ENCODE data around the gene ABTB2. TPM values are rescaled to one million over a fixed set of nuclear protein-coding genes. Genes with fewer than 3 reads are reported as not detected.

Gene ABTB2
- total RNA-seq, 1 donor, result 5.1 TPM

DNA sequence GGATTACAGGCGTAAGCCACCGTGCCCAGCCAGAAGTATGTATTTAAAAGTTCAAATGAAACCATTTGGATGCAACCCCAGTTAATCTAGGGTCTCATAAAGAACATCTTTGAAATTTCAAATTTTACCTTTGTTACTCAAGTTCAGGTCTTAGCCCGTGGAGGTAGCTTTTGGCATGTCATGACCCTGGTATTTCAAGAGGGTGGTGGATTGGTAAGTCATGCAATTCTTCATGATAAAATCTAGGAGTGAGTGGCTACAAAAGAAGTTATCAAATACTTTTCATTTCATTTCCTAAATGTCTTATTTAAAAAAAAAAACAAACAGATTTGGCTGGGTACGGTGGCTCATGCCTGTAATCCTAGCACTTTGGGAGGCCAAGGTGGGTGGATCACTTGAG, 80.6 kb downstream of the ABTB2 start:
- Histone ChIP-seq H3K9me3 (ENCODE audit: low read depth, low read length) (no peaks in the 10 kb centered on the region), H4K20me1 (ENCODE audit: insufficient read depth, low read length) (peaks cover 2% of the 10 kb centered on the region), H3K27me3 (ENCODE audit: insufficient read depth, low read length) (no peaks in the 10 kb centered on the region), H3K4me3 (ENCODE audit: insufficient read depth, low read length) (no peak overlapping the region), H2AFZ (ENCODE audit: low read length) (no peak overlapping the region), H3K27ac (ENCODE audit: low read depth, low read length) (no peak overlapping the region), H3K4me2 (ENCODE audit: insufficient read depth, low read length) (no peak overlapping the region), H3K36me3 (ENCODE audit: insufficient read depth, low read length) (no peaks in the 10 kb centered on the region), H3K4me1 (ENCODE audit: insufficient read depth, low read length) (peaks cover 14% of the 10 kb centered on the region), H3K79me2 (ENCODE audit: insufficient read depth, low read length) (no peaks in the 10 kb centered on the region)
- TF ChIP-seq, protein P1, sequence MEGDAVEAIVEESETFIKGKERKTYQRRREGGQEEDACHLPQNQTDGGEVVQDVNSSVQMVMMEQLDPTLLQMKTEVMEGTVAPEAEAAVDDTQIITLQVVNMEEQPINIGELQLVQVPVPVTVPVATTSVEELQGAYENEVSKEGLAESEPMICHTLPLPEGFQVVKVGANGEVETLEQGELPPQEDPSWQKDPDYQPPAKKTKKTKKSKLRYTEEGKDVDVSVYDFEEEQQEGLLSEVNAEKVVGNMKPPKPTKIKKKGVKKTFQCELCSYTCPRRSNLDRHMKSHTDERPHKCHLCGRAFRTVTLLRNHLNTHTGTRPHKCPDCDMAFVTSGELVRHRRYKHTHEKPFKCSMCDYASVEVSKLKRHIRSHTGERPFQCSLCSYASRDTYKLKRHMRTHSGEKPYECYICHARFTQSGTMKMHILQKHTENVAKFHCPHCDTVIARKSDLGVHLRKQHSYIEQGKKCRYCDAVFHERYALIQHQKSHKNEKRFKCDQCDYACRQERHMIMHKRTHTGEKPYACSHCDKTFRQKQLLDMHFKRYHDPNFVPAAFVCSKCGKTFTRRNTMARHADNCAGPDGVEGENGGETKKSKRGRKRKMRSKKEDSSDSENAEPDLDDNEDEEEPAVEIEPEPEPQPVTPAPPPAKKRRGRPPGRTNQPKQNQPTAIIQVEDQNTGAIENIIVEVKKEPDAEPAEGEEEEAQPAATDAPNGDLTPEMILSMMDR (IDR thresholded peaks at IDR 0.05; ENCODE audit: extremely low read depth, low read depth, low read length), result no peak
- no peak for DNase-seq (ENCODE audit: insufficient read length, low spot score, missing footprints)

DNA sequence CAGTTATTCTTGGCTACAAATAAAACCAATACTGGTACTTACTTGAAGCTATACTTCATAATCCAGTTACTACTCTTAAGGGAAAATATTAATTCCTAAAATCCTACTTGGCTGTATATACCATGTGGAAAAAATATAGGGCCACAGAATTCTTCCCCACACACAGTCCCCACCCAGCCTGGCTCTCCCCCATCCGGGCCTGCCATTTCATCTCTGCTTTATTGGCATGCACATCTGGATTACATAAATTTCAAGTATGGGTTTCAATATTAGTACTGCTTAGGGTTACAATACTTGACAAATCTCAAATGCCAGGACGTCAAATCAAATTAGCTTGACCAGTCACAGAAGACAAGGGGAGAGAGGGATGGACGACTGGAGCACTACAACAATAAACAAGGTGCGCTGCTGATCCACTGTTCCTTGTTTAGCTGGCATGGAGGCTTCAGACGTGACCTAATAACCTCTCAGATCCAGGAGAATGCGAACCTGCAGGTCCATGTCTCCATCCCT, 81.4 kb downstream of the ABTB2 start:
- H3K4me1 ChIP-seq (ENCODE audit: insufficient read depth, low read length), result peaks cover 14% of the 10 kb centered on the region
- no peak for DNase-seq (ENCODE audit: insufficient read length, low spot score, missing footprints)
- no peak overlapping the region for H3K4me2 ChIP-seq (ENCODE audit: insufficient read depth, low read length)
- H3K79me2 ChIP-seq (ENCODE audit: insufficient read depth, low read length), result no peaks in the 10 kb centered on the region
- H3K27me3 ChIP-seq (ENCODE audit: insufficient read depth, low read length), result no peaks in the 10 kb centered on the region
- H2AFZ ChIP-seq (ENCODE audit: low read length), result no peak overlapping the region
- H4K20me1 ChIP-seq (ENCODE audit: insufficient read depth, low read length), result peaks cover 2% of the 10 kb centered on the region
- no peaks in the 10 kb centered on the region for H3K36me3 ChIP-seq (ENCODE audit: insufficient read depth, low read length)
- TF ChIP-seq, protein P1 (IDR thresholded peaks at IDR 0.05; ENCODE audit: extremely low read depth, low read depth, low read length), result no peak
- no peak overlapping the region for H3K27ac ChIP-seq (ENCODE audit: low read depth, low read length)
- no peaks in the 10 kb centered on the region for H3K9me3 ChIP-seq (ENCODE audit: low read depth, low read length)
- H3K4me3 ChIP-seq (ENCODE audit: insufficient read depth, low read length), result no peak overlapping the region

DNA sequence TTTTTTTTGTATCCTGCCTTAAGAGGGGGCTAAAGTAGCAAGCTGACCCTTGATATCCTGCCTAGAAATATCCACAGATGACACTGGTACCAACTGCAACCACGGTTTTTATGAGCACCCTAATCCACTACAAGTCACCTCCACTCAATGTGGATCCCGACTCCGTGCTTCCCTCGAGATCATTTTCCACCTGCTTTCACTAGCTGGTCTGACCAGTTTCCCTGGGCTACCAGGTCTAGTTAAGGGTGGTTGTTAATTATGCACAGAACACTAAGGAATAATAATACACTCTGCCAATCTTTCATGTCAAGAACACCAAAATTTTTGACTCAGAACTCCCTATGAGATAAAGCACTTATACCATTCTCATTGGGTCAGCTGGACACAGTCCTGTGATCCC, 82.3 kb downstream of the ABTB2 start:
- Histone ChIP-seq H4K20me1 (ENCODE audit: insufficient read depth, low read length) (peaks cover 2% of the 10 kb centered on the region), H3K36me3 (ENCODE audit: insufficient read depth, low read length) (no peaks in the 10 kb centered on the region), H3K9me3 (ENCODE audit: low read depth, low read length) (no peaks in the 10 kb centered on the region), H3K27me3 (ENCODE audit: insufficient read depth, low read length) (no peaks in the 10 kb centered on the region), H3K4me2 (ENCODE audit: insufficient read depth, low read length) (no peak overlapping the region), H3K4me3 (ENCODE audit: insufficient read depth, low read length) (no peak overlapping the region), H2AFZ (ENCODE audit: low read length) (peak overlapping the region; percentile 96), H3K4me1 (ENCODE audit: insufficient read depth, low read length) (peaks cover 14% of the 10 kb centered on the region), H3K79me2 (ENCODE audit: insufficient read depth, low read length) (no peaks in the 10 kb centered on the region), H3K27ac (ENCODE audit: low read depth, low read length) (peak overlapping the region; percentile 85)
- no peak for DNase-seq (ENCODE audit: insufficient read length, low spot score, missing footprints)
- TF ChIP-seq, protein P1 (IDR thresholded peaks at IDR 0.05; ENCODE audit: extremely low read depth, low read depth, low read length), result no peak

DNA sequence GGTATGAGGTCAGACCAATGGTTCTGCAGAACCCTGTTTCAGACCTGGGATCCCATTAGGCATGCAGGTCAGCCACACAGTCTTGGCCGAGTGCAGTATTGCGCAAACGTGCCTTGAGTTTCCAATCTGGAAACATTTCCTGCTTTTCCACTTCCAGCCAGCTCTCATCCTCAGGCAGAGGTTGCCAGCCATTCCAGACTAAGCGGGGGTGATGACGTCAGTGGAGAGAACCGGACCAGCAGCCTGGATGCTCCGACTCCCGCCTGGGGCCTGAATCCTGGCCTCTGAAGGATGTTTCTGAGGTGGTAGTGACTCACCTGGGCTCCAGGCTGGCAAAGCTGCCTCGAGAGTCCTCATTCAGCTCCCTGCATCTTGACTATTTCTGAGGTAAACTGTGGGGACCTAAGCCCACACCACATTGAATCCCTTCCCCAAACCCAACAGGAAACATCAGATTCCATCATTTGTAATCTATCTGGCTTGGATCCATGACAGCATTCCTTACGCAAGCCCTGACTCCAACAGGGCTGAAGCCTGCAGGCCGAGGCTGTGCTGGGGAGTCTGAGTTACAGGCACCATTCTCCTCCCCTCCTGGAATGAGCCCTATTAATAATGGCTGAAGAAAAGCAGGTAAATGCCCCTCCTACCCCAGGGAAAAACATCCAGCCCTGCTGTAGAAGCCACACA, 83.0 kb downstream of the ABTB2 start:
- Histone ChIP-seq H3K4me3 (ENCODE audit: insufficient read depth, low read length) (peak overlapping the region; percentile 41), H3K4me1 (ENCODE audit: insufficient read depth, low read length) (peaks cover 14% of the 10 kb centered on the region), H2AFZ (ENCODE audit: low read length) (peak overlapping the region; percentile 96), H4K20me1 (ENCODE audit: insufficient read depth, low read length) (no peaks in the 10 kb centered on the region), H3K4me2 (ENCODE audit: insufficient read depth, low read length) (peak overlapping the region; percentile 58), H3K27ac (ENCODE audit: low read depth, low read length) (peak overlapping the region; percentile 85), H3K79me2 (ENCODE audit: insufficient read depth, low read length) (no peaks in the 10 kb centered on the region), H3K27me3 (ENCODE audit: insufficient read depth, low read length) (no peaks in the 10 kb centered on the region), H3K9me3 (ENCODE audit: low read depth, low read length) (no peaks in the 10 kb centered on the region), H3K36me3 (ENCODE audit: insufficient read depth, low read length) (no peaks in the 10 kb centered on the region)
- DNase-seq (ENCODE audit: insufficient read length, low spot score, missing footprints), result peak; percentile 97
- TF ChIP-seq, protein P1 (IDR thresholded peaks at IDR 0.05; ENCODE audit: extremely low read depth, low read depth, low read length), result no peak

Measured in osteoblast (primary cell).